MM.1S (cell line): ENCODE results near the gene KCNC1.

ENCODE experiments used
- DNase-seq: peaks from one replicate; pipeline ENCODE4 v3.0.0-alpha.2; 2015
- H2AFZ ChIP-seq: fragments of 300-600 bp; sonication (generic); 2 replicates; pipeline ENCODE4 v1.6.0; 2016; ENCODE audit warnings: antibody characterized with exemption, low read length
- H3F3A ChIP-seq: fragments of 300-600 bp; sonication (generic); 2 replicates; pipeline ENCODE4 v1.6.1; 2016; ENCODE audit warnings: mild to moderate bottlenecking, antibody characterized with exemption, low read length, moderate library complexity, mixed read lengths; ENCODE audit not compliant: insufficient read depth
- H3K27ac ChIP-seq: fragments of 300-600 bp; sonication (generic); 2 replicates; pipeline ENCODE4 v1.5.1; 2016; ENCODE audit warnings: mild to moderate bottlenecking, low read length
- H3K27me3 ChIP-seq: fragments of 300-600 bp; sonication (generic); replicated peaks from 2 replicates; pipeline ENCODE4 v1.6.0; 2016; ENCODE audit warnings: low read length; ENCODE audit not compliant: insufficient read depth
- H3K36me3 ChIP-seq: fragments of 300-600 bp; sonication (generic); replicated peaks from 2 replicates; pipeline ENCODE4 v1.6.1; 2016; ENCODE audit warnings: mild to moderate bottlenecking, low read length, mixed read lengths; ENCODE audit not compliant: insufficient read depth
- H3K4me1 ChIP-seq: fragments of 300-600 bp; sonication (generic); 2 replicates; pipeline ENCODE4 v1.6.1; 2016; ENCODE audit warnings: low read length, mixed read lengths
- H3K4me2 ChIP-seq: fragments of 300-600 bp; sonication (generic); 2 replicates; pipeline ENCODE4 v1.6.0; 2016; ENCODE audit warnings: low read depth, low read length
- H3K4me3 ChIP-seq: fragments of 300-600 bp; sonication (generic); 2 replicates; pipeline ENCODE4 v1.5.1; 2016; ENCODE audit warnings: low read length, mixed read lengths
- H3K79me2 ChIP-seq: fragments of 300-600 bp; sonication (generic); 2 replicates; pipeline ENCODE4 v1.6.1; 2016; ENCODE audit warnings: mixed run types, low read length, mixed read lengths
- H3K9ac ChIP-seq: fragments of 300-600 bp; sonication (generic); 2 replicates; pipeline ENCODE4 v1.6.1; 2016; ENCODE audit warnings: low read length, mixed read lengths
- H3K9me2 ChIP-seq: fragments of 300-600 bp; sonication (generic); replicated peaks from 2 replicates; pipeline ENCODE4 v1.6.1; 2016; ENCODE audit warnings: mild to moderate bottlenecking, low read length, mixed read lengths; ENCODE audit not compliant: insufficient read depth
- H3K9me3 ChIP-seq: fragments of 300-600 bp; sonication (generic); replicated peaks from 2 replicates; pipeline ENCODE4 v1.6.1; 2016; ENCODE audit warnings: mild to moderate bottlenecking, low read length, mixed read lengths; ENCODE audit not compliant: insufficient read depth
- H4K20me1 ChIP-seq: fragments of 300-600 bp; sonication (generic); 2 replicates; pipeline ENCODE4 v1.6.1; 2016; ENCODE audit warnings: mild to moderate bottlenecking, low read length, moderate library complexity, mixed read lengths; ENCODE audit not compliant: insufficient read depth
- CTCF ChIP-seq: fragments of 300-600 bp; sonication (generic); IDR thresholded peaks from 2 replicates; pipeline ENCODE4 v1.5.1; 2016; ENCODE audit warnings: antibody characterized with exemption, low read length, mixed read lengths
- EZH2 ChIP-seq: fragments of 300-600 bp; sonication (generic); optimal IDR thresholded peaks from 2 replicates; pipeline ENCODE3; 2017; ENCODE audit warnings: low read depth, mild to moderate bottlenecking, antibody characterized with exemption, low read length, mixed read lengths
- EZH2phosphoT487 ChIP-seq: fragments of 300-600 bp; sonication (generic); IDR thresholded peaks from 2 replicates; pipeline ENCODE4 v1.6.1; 2018; ENCODE audit warnings: antibody characterized with exemption, low read length

Gene KCNC1

GRCh38 chr11:17714870-17715269 is 19.7 kb upstream of the KCNC1 start:
- Histone ChIP-seq H3K79me2 (no peaks in the 10 kb centered on the region), H3K9me3 (no peaks in the 10 kb centered on the region), H4K20me1 (no peaks in the 10 kb centered on the region), H3K9ac (no peak overlapping the region), H3K4me3 (no peak overlapping the region), H3F3A (no peaks in the 10 kb centered on the region), H3K4me2 (no peak overlapping the region), H3K4me1 (no peaks in the 10 kb centered on the region), H3K9me2 (no peaks in the 10 kb centered on the region), H3K36me3 (no peaks in the 10 kb centered on the region), H3K27ac (no peak overlapping the region), H3K27me3 (no peaks in the 10 kb centered on the region; the same call in 1 of the 2 replicates), H2AFZ (no peak overlapping the region)
- no peak for TF ChIP-seq CTCF
- no peak for TF ChIP-seq EZH2phosphoT487
- TF ChIP-seq EZH2 = no peak
- DNase-seq = no peak

DNA sequence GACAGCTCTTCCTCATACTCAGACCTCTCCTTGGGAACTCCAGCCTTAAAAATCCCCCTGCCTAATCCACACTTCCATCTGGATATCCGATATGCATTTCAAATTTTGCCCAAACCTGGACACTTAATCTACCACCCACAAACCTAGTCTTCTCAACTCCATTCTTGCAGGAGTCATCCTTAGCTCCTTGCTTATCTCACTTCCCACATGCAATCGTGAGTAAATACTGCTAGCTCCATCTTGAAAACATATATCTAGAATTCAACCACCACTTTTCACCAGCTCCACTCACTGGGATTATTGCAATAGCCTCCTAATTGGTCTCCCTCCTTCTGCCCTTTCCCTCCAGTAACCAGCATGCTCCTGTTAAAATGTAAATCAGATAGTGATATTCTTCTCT is 17.8 kb upstream of the KCNC1 start:
- no peak for DNase-seq
- Histone ChIP-seq H3K4me2 (no peak overlapping the region), H3K27ac (no peak overlapping the region), H3K36me3 (no peaks in the 10 kb centered on the region), H3K9me2 (no peaks in the 10 kb centered on the region), H3K79me2 (no peaks in the 10 kb centered on the region), H3F3A (no peaks in the 10 kb centered on the region), H2AFZ (no peak overlapping the region), H3K9me3 (no peaks in the 10 kb centered on the region), H4K20me1 (no peaks in the 10 kb centered on the region), H3K9ac (no peak overlapping the region), H3K4me1 (no peaks in the 10 kb centered on the region), H3K27me3 (no peaks in the 10 kb centered on the region; the same call in 1 of the 2 replicates), H3K4me3 (no peak overlapping the region)
- TF ChIP-seq EZH2 = no peak
- TF ChIP-seq EZH2phosphoT487 = no peak
- no peak for TF ChIP-seq CTCF

DNA sequence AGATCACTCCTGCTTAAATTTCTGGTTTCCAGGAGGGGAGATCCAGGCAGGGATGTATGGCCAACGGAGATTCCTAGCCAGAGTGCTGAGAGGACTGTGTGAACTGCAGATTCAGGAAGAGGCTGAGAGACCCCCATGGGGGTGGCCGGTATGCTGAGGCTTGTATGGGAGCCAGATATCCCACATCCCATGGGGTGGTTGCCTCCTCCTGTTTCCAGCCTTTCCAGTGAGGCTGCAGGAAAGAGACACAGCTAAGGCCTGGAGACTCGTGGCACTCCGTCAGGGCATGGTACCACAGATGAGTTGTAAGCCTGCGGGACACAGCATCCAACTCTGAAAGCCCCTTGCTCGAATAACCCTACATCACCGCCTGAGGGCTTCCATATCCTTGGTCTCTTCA is 16.6 kb upstream of the KCNC1 start:
- TF ChIP-seq EZH2phosphoT487 (no peak), CTCF (no peak), EZH2 (no peak)
- no peak overlapping the region for H3K27ac ChIP-seq
- no peaks in the 10 kb centered on the region for H3K79me2 ChIP-seq
- no peak overlapping the region for H3K4me3 ChIP-seq
- H2AFZ ChIP-seq = no peak overlapping the region
- H3K4me1 ChIP-seq = no peaks in the 10 kb centered on the region
- no peaks in the 10 kb centered on the region; the same call in 1 of the 2 replicates for H3K27me3 ChIP-seq
- no peaks in the 10 kb centered on the region for H3K36me3 ChIP-seq
- DNase-seq = no peak
- H3K9me3 ChIP-seq = no peaks in the 10 kb centered on the region
- H3K4me2 ChIP-seq = no peak overlapping the region
- no peaks in the 10 kb centered on the region for H4K20me1 ChIP-seq
- no peaks in the 10 kb centered on the region for H3K9me2 ChIP-seq
- H3F3A ChIP-seq = no peaks in the 10 kb centered on the region
- H3K9ac ChIP-seq = no peak overlapping the region
